Measurements from ENCODE around the gene VWA5A.

- no peak for TF ChIP-seq CTCF (IDR thresholded peaks at IDR 0.05 in 8 of 11, conservative IDR thresholded peaks at IDR 0.05 in 3 of 11)
- no peak for TF ChIP-seq POLR2A (IDR thresholded peaks at IDR 0.05)
Observed at GRCh38 chr11:124110201-124110600, 5.0 kb upstream of the VWA5A start.
